ENCODE data around the gene LCK.

- TF ChIP-seq CTCF (IDR thresholded peaks at IDR 0.05) (peak in 1 of 2 donors; percentile 77), EP300 (IDR thresholded peaks at IDR 0.05) (no peak)
These were observed 83.9 kb downstream of the LCK start for GRCh38 chr1:32334864-32335534.
